AG04450 (cell line): ENCODE results near the gene INTS4. TPM values are rescaled to one million over a fixed set of nuclear protein-coding genes. Genes with fewer than 3 reads are reported as not detected.
"Not testable (repeated sequence)": the region's sequence is repeated elsewhere in the genome, so short reads cannot be mapped to it uniquely, and the experiment has no call there.

Source experiments
- CTCF ChIA-PET: fragments of 300-600, 350-600 bp; formaldehyde crosslinking; extraction: SDS; loops from one replicate; lab custom pipeline; 2022; ENCODE audit warnings: antibody characterized with exemption, inconsistent platforms; lab: Charles Lee
- POLR2A ChIA-PET: fragments of 350-600 bp; formaldehyde crosslinking; extraction: SDS; loops from one replicate; lab custom pipeline; 2021; ENCODE audit warnings: antibody characterized with exemption, inconsistent platforms; lab: Yijun Ruan, JAX
- DNase-seq: peaks from one replicate; pipeline ENCODE4 v3.0.0-alpha.2; 2011; ENCODE audit warnings: low read depth, low spot score
- H3K27ac ChIP-seq: one replicate; pipeline ENCODE4 v1.5.1; 2012; ENCODE audit warnings: low read depth, low read length, control low read depth
- H3K27me3 ChIP-seq: one replicate; pipeline ENCODE4 v1.6.0; 2012; ENCODE audit warnings: low read length; ENCODE audit not compliant: control insufficient read depth, insufficient read depth
- H3K4me3 ChIP-seq: 2 replicates; pipeline ENCODE4 v1.5.1; 2011; ENCODE audit warnings: mild to moderate bottlenecking, low read depth, low read length, control low read depth
- H3K9me3 ChIP-seq: 2 replicates; pipeline ENCODE4 v1.5.1; 2012; ENCODE audit warnings: low read length; ENCODE audit not compliant: control insufficient read depth, insufficient read depth
- polyA plus RNA-seq: library from polyadenylated mRNA; depleted of rRNA; stranded (reverse); fragments of >200 nt; gene quantifications from 2 replicates; pipeline ENCODE4 v1.2.3, GENCODE V29; 2011
- TF ChIP-seq, protein P1 (sequence below): IDR thresholded peaks from 2 replicates; pipeline ENCODE4 v1.5.1; 2011; ENCODE audit warnings: low read depth, low read length, control low read depth, inconsistent platforms

INTS4 gene
- polyA plus RNA-seq, 1 experiment = 28.4 TPM

DNA sequence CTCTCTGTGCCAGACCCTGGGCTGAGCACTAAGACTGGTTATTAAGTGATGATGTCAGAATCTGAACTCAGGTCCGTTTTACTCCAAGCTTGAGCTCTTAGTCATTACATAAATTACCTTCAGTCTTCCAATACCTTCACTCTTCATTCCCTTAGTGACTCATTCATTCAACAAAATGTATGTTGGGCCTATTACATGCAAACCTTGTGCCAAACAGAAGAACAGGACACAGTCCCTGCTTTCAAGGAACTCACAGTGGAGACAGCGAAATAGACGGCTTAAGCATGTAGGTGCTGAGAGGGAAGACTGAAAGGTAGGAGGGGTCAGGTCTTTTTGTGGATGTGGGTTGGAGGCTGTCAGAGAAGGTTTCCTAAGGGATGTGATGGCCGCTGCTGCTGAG lies 25.3 kb upstream of the INTS4 start:
- ChIA-PET POLR2A (no interaction called here), CTCF (interaction anchor here (1.4 kb wide), 1 partner anchor 26 kb away, joined by 14 read pairs; no protein-coding TSS in a partner anchor)
- TF ChIP-seq, protein P1, sequence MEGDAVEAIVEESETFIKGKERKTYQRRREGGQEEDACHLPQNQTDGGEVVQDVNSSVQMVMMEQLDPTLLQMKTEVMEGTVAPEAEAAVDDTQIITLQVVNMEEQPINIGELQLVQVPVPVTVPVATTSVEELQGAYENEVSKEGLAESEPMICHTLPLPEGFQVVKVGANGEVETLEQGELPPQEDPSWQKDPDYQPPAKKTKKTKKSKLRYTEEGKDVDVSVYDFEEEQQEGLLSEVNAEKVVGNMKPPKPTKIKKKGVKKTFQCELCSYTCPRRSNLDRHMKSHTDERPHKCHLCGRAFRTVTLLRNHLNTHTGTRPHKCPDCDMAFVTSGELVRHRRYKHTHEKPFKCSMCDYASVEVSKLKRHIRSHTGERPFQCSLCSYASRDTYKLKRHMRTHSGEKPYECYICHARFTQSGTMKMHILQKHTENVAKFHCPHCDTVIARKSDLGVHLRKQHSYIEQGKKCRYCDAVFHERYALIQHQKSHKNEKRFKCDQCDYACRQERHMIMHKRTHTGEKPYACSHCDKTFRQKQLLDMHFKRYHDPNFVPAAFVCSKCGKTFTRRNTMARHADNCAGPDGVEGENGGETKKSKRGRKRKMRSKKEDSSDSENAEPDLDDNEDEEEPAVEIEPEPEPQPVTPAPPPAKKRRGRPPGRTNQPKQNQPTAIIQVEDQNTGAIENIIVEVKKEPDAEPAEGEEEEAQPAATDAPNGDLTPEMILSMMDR = no peak
- no peak for DNase-seq
- H3K27me3 ChIP-seq = no peaks in the 10 kb centered on the region
- no peak overlapping the region for H3K4me3 ChIP-seq
- H3K27ac ChIP-seq = no peak overlapping the region
- H3K9me3 ChIP-seq = no peaks in the 10 kb centered on the region; the same call in 1 of the 2 replicates

DNA sequence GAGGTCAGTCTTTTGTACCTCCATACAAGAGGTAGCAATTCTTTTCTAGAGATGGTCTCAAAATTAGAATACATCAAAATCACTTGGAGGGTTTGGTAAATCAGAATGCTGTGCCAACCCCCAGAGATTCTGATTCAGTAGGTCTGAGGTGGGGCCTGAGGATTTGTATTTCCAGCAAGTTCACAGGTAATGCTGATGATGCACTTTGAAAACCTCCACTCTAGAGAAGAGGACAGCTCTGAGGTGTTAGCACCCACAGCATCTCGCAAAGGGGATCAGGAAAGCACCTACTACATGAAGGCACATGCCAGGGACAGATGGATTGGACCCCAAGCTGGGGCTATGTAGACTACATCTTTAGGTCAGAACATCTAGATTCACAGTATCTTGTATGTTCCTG lies 21.4 kb upstream of the INTS4 start:
- ChIA-PET CTCF (no interaction called here), POLR2A (no interaction called here)
- H3K9me3 ChIP-seq = no peaks in the 10 kb centered on the region
- H3K27me3 ChIP-seq = no peaks in the 10 kb centered on the region
- no peak for DNase-seq
- no peak overlapping the region for H3K27ac ChIP-seq
- H3K4me3 ChIP-seq = no peak overlapping the region
- TF ChIP-seq, protein P1 = no peak

DNA sequence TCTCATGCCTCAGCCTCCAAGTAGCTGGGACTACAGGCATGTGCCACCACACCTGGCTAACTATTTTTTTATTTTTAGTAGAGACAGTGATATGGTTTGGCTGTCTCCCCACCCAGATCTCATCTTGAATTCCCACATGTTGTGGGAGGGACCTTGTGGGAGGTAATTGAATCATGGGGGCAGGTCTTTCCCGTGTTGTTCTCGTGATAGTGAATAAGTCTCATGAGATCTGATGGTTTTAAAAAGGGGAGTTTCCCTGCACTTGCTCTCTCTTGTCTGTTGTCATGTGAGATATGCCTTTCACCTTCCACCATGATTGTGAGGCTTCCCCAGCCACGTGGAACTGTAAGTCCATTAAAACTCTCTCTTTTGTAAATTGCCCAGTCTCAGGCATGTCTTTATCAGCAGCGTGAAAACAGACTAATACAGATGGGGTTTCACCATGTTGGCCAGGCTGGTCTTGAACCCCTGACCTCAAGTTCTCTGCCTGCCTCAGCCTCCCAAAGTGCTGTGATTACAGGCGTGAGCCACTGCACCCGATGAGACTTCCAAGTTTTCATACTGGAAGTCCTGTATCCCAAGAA lies 20.6 kb upstream of the INTS4 start:
- DNase-seq, POLR2A ChIA-PET, H3K27ac ChIP-seq, H3K4me3 ChIP-seq, H3K9me3 ChIP-seq, H3K27me3 ChIP-seq: not testable (repeated sequence)
- CTCF ChIA-PET = interaction anchor here (1.3 kb wide), 1 partner anchor 15 kb away, joined by 3 read pairs; no protein-coding TSS in a partner anchor

DNA sequence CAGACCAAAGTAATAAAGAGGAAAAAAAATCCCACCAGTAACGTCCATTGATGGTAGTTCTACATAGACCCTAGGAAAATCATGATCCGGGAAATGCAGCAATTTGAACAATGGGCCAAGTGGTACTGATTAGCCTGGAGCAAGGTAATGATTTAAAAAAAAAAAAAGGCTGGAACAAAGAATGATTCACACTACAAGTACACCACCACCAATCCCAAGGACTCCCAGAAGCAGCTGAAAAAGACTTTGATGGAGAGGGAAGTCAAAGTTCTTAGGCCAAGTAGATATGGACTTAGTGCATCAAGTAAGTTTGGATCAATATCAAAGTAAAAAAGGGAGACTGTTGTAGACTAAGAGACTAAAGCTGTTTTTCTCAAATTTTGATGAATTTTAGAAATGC lies 16.8 kb upstream of the INTS4 start:
- Histone ChIP-seq H3K27me3 (no peaks in the 10 kb centered on the region), H3K27ac (no peak overlapping the region), H3K4me3 (no peak overlapping the region), H3K9me3 (no peaks in the 10 kb centered on the region)
- TF ChIP-seq, protein P1 = no peak
- DNase-seq = no peak
- ChIA-PET CTCF (no interaction called here), POLR2A (no interaction called here)

DNA sequence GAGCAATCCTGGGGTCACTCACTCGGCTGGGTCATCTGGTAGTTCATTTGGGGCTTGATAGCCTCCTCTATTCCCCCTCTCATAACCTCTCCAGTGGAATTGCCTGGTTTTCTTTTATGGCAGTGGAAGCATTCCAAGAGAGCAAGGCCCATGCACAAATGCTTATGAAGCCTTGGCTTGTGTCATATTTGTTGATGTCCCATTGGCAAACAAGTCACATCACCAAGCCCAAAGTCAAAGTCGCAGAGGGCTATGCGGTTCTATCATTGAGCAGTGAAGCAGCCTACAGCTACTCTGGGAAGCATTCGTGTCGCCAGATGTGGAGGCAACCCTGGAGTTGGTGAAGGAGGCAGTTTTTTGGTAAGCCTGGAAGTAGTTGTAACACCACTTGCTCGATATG lies 16.3 kb upstream of the INTS4 start:
- no peak overlapping the region for H3K4me3 ChIP-seq
- H3K27ac ChIP-seq = no peak overlapping the region
- CTCF ChIA-PET = no interaction called here
- H3K27me3 ChIP-seq = no peaks in the 10 kb centered on the region
- DNase-seq = no peak
- no peaks in the 10 kb centered on the region for H3K9me3 ChIP-seq
- POLR2A ChIA-PET = no interaction called here
- TF ChIP-seq, protein P1 = no peak
